NCI-H82 treated with DMSO at 0.1 percent for 48 hours (cell line): Measurements from ENCODE around the gene DNAAF6.

Source experiments
- DNase-seq: peaks from one replicate; lab custom pipeline; 2025; ENCODE audit not compliant: unreplicated experiment; lab: John Stamatoyannopoulos, UW

DNAAF6 gene

DNA sequence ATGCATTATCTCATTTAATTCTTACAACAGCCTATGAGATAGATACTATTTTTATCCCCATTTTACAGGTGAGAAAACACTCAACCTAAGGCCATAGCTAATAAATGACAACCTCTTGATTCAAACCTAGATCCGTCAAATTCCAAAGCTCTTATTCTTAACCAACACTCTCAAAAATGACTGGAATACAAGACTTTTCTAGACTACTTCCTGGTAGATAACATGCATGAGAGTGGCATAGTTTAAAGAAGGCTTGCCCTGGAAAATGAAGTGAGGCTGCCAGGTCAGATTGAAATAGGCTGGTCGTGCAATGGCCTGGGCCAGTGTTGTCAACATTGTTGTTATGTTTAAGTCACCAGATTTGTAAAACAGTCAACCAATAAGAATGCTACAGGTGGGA, 86.6 kb downstream of the DNAAF6 start:
- no peak for DNase-seq
